Panc1 (cell line): Measurements from ENCODE around the gene SH3PXD2A. TPM values are rescaled to one million over a fixed set of nuclear protein-coding genes. Genes with fewer than 3 reads are reported as not detected.

ENCODE experiments used
- ATAC-seq: fragments of 200-7000 bp; cut with Tn5 transposase; 2 replicates; pipeline ENCODE4 v1.9.1; 2020; ENCODE audit warnings: mild to moderate bottlenecking, moderate library complexity
- BruUV-seq: library from RNA; stranded (reverse); fragments of 400-500 nt; replicated peaks from 2 replicates; lab custom pipeline; 2021; lab: Mats Ljungman, UMichigan
- CTCF ChIA-PET: fragments of 300-600 bp; sonication (Branson Sonifier 250); formaldehyde crosslinking; loops from one replicate; lab custom pipeline; 2022; ENCODE audit warnings: antibody characterized with exemption; lab: Charles Lee
- POLR2A ChIA-PET: fragments of 300-600 bp; sonication (Branson Sonifier 250); formaldehyde crosslinking; loops from one replicate; lab custom pipeline; 2022; ENCODE audit warnings: antibody characterized with exemption; lab: Charles Lee
- DNase-seq: peaks from one replicate; pipeline ENCODE4 v3.0.0-alpha.2; 2010; ENCODE audit warnings: low read depth, low spot score
- H3K27ac ChIP-seq: 2 replicates; pipeline ENCODE4 v1.5.1; 2011; ENCODE audit warnings: mild to moderate bottlenecking, low read length, inconsistent platforms
- H3K27me3 ChIP-seq: fragments of 200-500 bp; sonication (Bioruptor generic); 2 replicates; pipeline ENCODE4 v1.6.0; 2014; ENCODE audit warnings: low read length, inconsistent platforms; ENCODE audit not compliant: control insufficient read depth, insufficient read depth
- H3K36me3 ChIP-seq: fragments of 200-500 bp; sonication (Bioruptor generic); 2 replicates; pipeline ENCODE4 v1.5.1; 2014; ENCODE audit warnings: inconsistent platforms, mild to moderate bottlenecking, low read length, moderate library complexity; ENCODE audit not compliant: control insufficient read depth, insufficient read depth
- H3K4me1 ChIP-seq: 2 replicates; pipeline ENCODE4 v1.5.1; 2011; ENCODE audit warnings: inconsistent platforms, mild to moderate bottlenecking, low read length, moderate library complexity; ENCODE audit not compliant: control insufficient read depth, insufficient read depth
- H3K4me3 ChIP-seq, 2 experiments: 2 replicates each; pipeline ENCODE4 v1.5.1; 2011 to 2012; ENCODE audit warnings: low read depth in 2 of 2, low read length in 2 of 2, mild to moderate bottlenecking in 2 of 2, inconsistent platforms in 1 of 2, moderate library complexity in 1 of 2
- H3K9me3 ChIP-seq: fragments of 200-500 bp; sonication (Bioruptor generic); 2 replicates; pipeline ENCODE4 v1.5.1; 2014; ENCODE audit warnings: low read depth, mild to moderate bottlenecking, inconsistent platforms, low read length, moderate library complexity; ENCODE audit not compliant: control insufficient read depth, insufficient read depth
- POLR2AphosphoS5 ChIP-seq: IDR thresholded peaks from 2 replicates; pipeline ENCODE4 v1.6.1; 2012; ENCODE audit warnings: mild to moderate bottlenecking, low read depth, low read length, moderate library complexity
- SIN3A ChIP-seq: IDR thresholded peaks from 2 replicates; pipeline ENCODE4 v1.6.1; 2012; ENCODE audit warnings: low read depth, mild to moderate bottlenecking, low read length, moderate library complexity, borderline replicate concordance; ENCODE audit not compliant: insufficient read depth
- TCF7L2 ChIP-seq: IDR thresholded peaks from 2 replicates; pipeline ENCODE4 v1.6.1; 2011; ENCODE audit warnings: mild to moderate bottlenecking, low read depth, low read length, inconsistent platforms
- in situ Hi-C: cut with HindIII; loops from 2 replicates; pipeline ENCODE4 v1.10.0; 2016; ENCODE audit warnings: low sequenced_read_pairs, low pct_unique_long_range_greater_than_20kb
- intact Hi-C: fragments of 100-400 bp; cut with micrococcal nuclease; formaldehyde crosslinking; loops from one replicate; pipeline ENCODE4 v1.10.0; 2022; ENCODE audit not compliant: unreplicated experiment
- total RNA-seq: library from RNA; stranded (reverse); gene quantifications from one replicate; pipeline ENCODE4 v1.2.1, GENCODE V29; 2021; ENCODE audit not compliant: unreplicated experiment
- TF ChIP-seq, protein P1 (sequence below), 2 experiments: IDR thresholded peaks; 2 replicates each; pipeline ENCODE4 v1.6.1; 2011 to 2012; ENCODE audit warnings: low read depth in 2 of 2, control low read depth in 1 of 2, low read length in 1 of 2, mild to moderate bottlenecking in 1 of 2, moderate library complexity in 1 of 2; ENCODE audit not compliant: insufficient read depth in 1 of 2
- TF ChIP-seq, protein P2 (sequence below): fragments of 450-650 bp; IDR thresholded peaks from 2 replicates; pipeline ENCODE4 v1.5.1; 2017; ENCODE audit warnings: mild to moderate bottlenecking

Gene SH3PXD2A
- total RNA-seq, 1 experiment from 2014 or later: 5.7 TPM

DNA sequence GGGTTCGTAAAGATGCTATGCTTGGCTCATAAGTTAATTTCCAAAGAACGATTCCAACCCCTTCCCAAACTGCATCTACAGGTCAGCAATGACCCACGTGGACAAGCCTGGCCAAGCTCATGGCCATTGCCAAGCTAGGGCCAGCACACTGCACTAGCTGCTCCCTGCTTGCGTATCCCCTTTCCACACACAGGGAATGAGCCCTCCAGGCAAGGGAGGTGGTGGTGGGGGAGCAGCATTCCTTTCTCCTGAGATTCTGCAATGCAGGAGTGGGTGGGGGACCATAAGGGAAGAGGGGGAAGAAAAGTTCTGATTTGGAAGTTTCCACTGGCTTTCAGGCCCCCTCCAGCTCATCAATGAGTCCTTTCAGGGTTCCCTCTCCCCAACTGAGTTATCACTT is 56.0 kb downstream of the SH3PXD2A start:
- ATAC-seq (no peak), DNase-seq (no peak)
- peaks cover 2% of the 10 kb centered on the region; the same call in 1 of the 2 replicates for H3K4me1 ChIP-seq
- intact Hi-C loops: no loop called here
- no peak overlapping the region for H3K27ac ChIP-seq
- H3K27me3 ChIP-seq: no peaks in the 10 kb centered on the region
- TF ChIP-seq TCF7L2: no peak
- TF ChIP-seq, protein P1, sequence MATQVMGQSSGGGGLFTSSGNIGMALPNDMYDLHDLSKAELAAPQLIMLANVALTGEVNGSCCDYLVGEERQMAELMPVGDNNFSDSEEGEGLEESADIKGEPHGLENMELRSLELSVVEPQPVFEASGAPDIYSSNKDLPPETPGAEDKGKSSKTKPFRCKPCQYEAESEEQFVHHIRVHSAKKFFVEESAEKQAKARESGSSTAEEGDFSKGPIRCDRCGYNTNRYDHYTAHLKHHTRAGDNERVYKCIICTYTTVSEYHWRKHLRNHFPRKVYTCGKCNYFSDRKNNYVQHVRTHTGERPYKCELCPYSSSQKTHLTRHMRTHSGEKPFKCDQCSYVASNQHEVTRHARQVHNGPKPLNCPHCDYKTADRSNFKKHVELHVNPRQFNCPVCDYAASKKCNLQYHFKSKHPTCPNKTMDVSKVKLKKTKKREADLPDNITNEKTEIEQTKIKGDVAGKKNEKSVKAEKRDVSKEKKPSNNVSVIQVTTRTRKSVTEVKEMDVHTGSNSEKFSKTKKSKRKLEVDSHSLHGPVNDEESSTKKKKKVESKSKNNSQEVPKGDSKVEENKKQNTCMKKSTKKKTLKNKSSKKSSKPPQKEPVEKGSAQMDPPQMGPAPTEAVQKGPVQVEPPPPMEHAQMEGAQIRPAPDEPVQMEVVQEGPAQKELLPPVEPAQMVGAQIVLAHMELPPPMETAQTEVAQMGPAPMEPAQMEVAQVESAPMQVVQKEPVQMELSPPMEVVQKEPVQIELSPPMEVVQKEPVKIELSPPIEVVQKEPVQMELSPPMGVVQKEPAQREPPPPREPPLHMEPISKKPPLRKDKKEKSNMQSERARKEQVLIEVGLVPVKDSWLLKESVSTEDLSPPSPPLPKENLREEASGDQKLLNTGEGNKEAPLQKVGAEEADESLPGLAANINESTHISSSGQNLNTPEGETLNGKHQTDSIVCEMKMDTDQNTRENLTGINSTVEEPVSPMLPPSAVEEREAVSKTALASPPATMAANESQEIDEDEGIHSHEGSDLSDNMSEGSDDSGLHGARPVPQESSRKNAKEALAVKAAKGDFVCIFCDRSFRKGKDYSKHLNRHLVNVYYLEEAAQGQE (IDR thresholded peaks at IDR 0.05; ENCODE audit: insufficient read depth in 1 of 2, low read depth in 2 of 2, low read length in 1 of 2): no peak
- TF ChIP-seq, protein P2, sequence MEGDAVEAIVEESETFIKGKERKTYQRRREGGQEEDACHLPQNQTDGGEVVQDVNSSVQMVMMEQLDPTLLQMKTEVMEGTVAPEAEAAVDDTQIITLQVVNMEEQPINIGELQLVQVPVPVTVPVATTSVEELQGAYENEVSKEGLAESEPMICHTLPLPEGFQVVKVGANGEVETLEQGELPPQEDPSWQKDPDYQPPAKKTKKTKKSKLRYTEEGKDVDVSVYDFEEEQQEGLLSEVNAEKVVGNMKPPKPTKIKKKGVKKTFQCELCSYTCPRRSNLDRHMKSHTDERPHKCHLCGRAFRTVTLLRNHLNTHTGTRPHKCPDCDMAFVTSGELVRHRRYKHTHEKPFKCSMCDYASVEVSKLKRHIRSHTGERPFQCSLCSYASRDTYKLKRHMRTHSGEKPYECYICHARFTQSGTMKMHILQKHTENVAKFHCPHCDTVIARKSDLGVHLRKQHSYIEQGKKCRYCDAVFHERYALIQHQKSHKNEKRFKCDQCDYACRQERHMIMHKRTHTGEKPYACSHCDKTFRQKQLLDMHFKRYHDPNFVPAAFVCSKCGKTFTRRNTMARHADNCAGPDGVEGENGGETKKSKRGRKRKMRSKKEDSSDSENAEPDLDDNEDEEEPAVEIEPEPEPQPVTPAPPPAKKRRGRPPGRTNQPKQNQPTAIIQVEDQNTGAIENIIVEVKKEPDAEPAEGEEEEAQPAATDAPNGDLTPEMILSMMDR: no peak
- no peak for TF ChIP-seq SIN3A
- TF ChIP-seq POLR2AphosphoS5: no peak
- H3K36me3 ChIP-seq: no peaks in the 10 kb centered on the region
- in situ Hi-C loops: no loop called here
- CTCF ChIA-PET: no interaction called here
- no peak overlapping the region for H3K4me3 ChIP-seq
- H3K9me3 ChIP-seq: no peaks in the 10 kb centered on the region
- no TSS peak for BruUV-seq
- POLR2A ChIA-PET: no interaction called here

DNA sequence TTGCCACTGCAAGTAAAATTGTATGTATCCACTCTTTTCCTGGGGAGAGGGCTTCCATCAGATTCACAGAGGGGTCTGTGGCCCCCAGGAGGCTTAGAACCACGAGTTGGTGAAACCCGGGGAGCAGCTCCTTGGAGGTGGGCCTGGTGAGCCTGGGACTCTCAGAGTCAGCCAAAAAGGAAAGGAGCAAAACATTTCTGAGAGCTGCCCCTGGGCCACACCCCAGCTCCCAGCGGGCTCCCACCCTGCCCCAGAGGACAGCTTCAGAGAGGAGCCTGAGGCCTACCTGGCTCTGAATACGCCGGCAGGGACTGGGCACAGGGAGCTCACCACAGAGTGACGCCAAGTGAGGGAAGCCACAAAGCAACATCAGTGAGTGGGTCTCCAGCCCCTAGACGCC is 56.9 kb downstream of the SH3PXD2A start:
- H3K9me3 ChIP-seq: no peaks in the 10 kb centered on the region
- H3K4me3 ChIP-seq: no peak overlapping the region
- H3K36me3 ChIP-seq: no peaks in the 10 kb centered on the region
- intact Hi-C loops (no loop called here), in situ Hi-C loops (no loop called here)
- no peak overlapping the region for H3K27ac ChIP-seq
- no TSS peak for BruUV-seq
- CTCF ChIA-PET: no interaction called here
- TF ChIP-seq, protein P1 (IDR thresholded peaks at IDR 0.05; ENCODE audit: insufficient read depth in 1 of 2, low read depth in 2 of 2, low read length in 1 of 2): no peak
- TF ChIP-seq, protein P2: no peak
- no peak for ATAC-seq
- H3K27me3 ChIP-seq: no peaks in the 10 kb centered on the region
- POLR2A ChIA-PET: no interaction called here
- DNase-seq: no peak
- peaks cover 7% of the 10 kb centered on the region for H3K4me1 ChIP-seq
